ENCODE data around the gene CCNG2.

GRCh38 chr4:77174426-77174825 lies 17.4 kb downstream of the CCNG2 start:
- TF ChIP-seq POLR2AphosphoS5 (IDR thresholded peaks at IDR 0.05) = no peak
- TF ChIP-seq CTCF (IDR thresholded peaks at IDR 0.05) = no peak
- TF ChIP-seq POLR2A (IDR thresholded peaks at IDR 0.05) = no peak
- no peak for TF ChIP-seq EP300 (IDR thresholded peaks at IDR 0.05)
